K562 (cell line): Measurements from ENCODE around the gene MTF1. TPM values are rescaled to one million over a fixed set of nuclear protein-coding genes. Genes with fewer than 3 reads are reported as not detected.

Experiments
- ATAC-seq: fragments of 200-7000 bp; cut with Tn5 transposase; 3 replicates; pipeline ENCODE4 v1.9.1; 2020; ENCODE audit warnings: moderate library complexity
- BruUV-seq: library from RNA; stranded (reverse); fragments of 400-500 nt; replicated peaks from 2 replicates; lab custom pipeline; 2021; lab: Mats Ljungman, UMichigan
- CTCF ChIA-PET: fragments of 300-600 bp; formaldehyde crosslinking; extraction: SDS; loops from one replicate; lab custom pipeline; 2021; ENCODE audit warnings: low intra/inter-chr PET ratio; lab: Yijun Ruan, JAX
- POLR2A ChIA-PET: fragments of 300-600, 350-650 bp; sonication (Branson Sonifier 250); formaldehyde crosslinking; extraction: SDS; loops from one replicate; lab custom pipeline; 2021; ENCODE audit warnings: antibody characterized with exemption, inconsistent platforms; lab: Yijun Ruan, JAX
- DNase-seq, 4 experiments: peaks; one replicate each; pipeline versions ENCODE4 v3.0.0 to v3.0.0-alpha.2; 2011 to 2018; ENCODE audit warnings: low spot score in 3 of 4, mixed read lengths in 3 of 4; ENCODE audit errors: extremely low read depth in 1 of 4
- FAIRE-seq: peaks from 2 replicates; lab custom pipeline; 2011; peaks lifted over from hg19 to GRCh38; lab: Jason Lieb, UNC
- H2AFZ ChIP-seq: 2 replicates; pipeline ENCODE4 v1.6.0; 2011; ENCODE audit warnings: low read depth, low read length, control low read depth, inconsistent platforms
- H3K27ac ChIP-seq: fragments of 200-600 bp; 3 replicates; pipeline ENCODE4 v1.8.0; 2011; ENCODE audit warnings: low read depth, mild to moderate bottlenecking, control low read depth, inconsistent platforms, low read length, moderate library complexity, mixed read lengths; ENCODE audit errors: extremely low read depth
- H3K27me3 ChIP-seq, 2 experiments: fragments of 300-600 bp in 1 of 2; 2 replicates in 1 of 2; 3 replicates in 1 of 2; pipeline versions ENCODE4 v1.6.0 to v1.8.0; 2011; ENCODE audit warnings: inconsistent platforms in 2 of 2, low read length in 2 of 2, mild to moderate bottlenecking in 1 of 2, mixed read lengths in 1 of 2, moderate library complexity in 1 of 2; ENCODE audit not compliant: control insufficient read depth in 2 of 2, insufficient read depth in 2 of 2
- H3K36me3 ChIP-seq: fragments of 300-600 bp; 3 replicates; pipeline ENCODE4 v1.8.0; 2011; ENCODE audit warnings: mild to moderate bottlenecking, low read length, inconsistent platforms; ENCODE audit not compliant: control insufficient read depth, insufficient read depth
- H3K4me1 ChIP-seq, 2 experiments: fragments of 200-600 bp in 1 of 2; replicated peaks in 1 of 2; 2 replicates in 1 of 2; 3 replicates in 1 of 2; pipeline versions ENCODE4 v1.5.1 to v1.8.0; 2011; ENCODE audit warnings: inconsistent platforms in 2 of 2, low read length in 2 of 2, mild to moderate bottlenecking in 1 of 2, mixed read lengths in 1 of 2, moderate library complexity in 1 of 2; ENCODE audit not compliant: control insufficient read depth in 2 of 2, insufficient read depth in 2 of 2
- H3K4me2 ChIP-seq: 2 replicates; pipeline ENCODE4 v1.6.1; 2011; ENCODE audit warnings: low read length, control low read depth, inconsistent platforms, mixed read lengths; ENCODE audit not compliant: insufficient read depth
- H3K4me3 ChIP-seq: fragments of 200-600 bp; sonication (generic), shearing (Covaris generic); 2 replicates; pipeline ENCODE4 v1.5.1; 2016; ENCODE audit warnings: control low read depth, inconsistent platforms
- H3K79me2 ChIP-seq: fragments of 200-600 bp; 3 replicates; pipeline ENCODE4 v1.8.0; 2011; ENCODE audit warnings: low read length, inconsistent platforms; ENCODE audit not compliant: control insufficient read depth, insufficient read depth
- H3K9ac ChIP-seq, 2 experiments: 2 replicates each; pipeline versions ENCODE4 v1.6.0 to v1.6.1; 2011; ENCODE audit warnings: low read depth in 2 of 2, low read length in 2 of 2, control low read depth in 1 of 2, inconsistent platforms in 1 of 2, mild to moderate bottlenecking in 1 of 2, mixed read lengths in 1 of 2; ENCODE audit not compliant: insufficient read depth in 1 of 2
- H3K9me1 ChIP-seq: one replicate; pipeline ENCODE4 v1.6.0; 2011; ENCODE audit warnings: inconsistent platforms, mild to moderate bottlenecking, low read length, moderate library complexity; ENCODE audit not compliant: control insufficient read depth, insufficient read depth
- H3K9me3 ChIP-seq: replicated peaks from 2 replicates; pipeline ENCODE4 v1.5.1; 2011; ENCODE audit warnings: low read depth, low read length, inconsistent platforms; ENCODE audit not compliant: control insufficient read depth, insufficient read depth
- H4K20me1 ChIP-seq: replicated peaks from 2 replicates; pipeline ENCODE4 v1.6.1; 2011; ENCODE audit warnings: low read length, inconsistent platforms, mixed read lengths; ENCODE audit not compliant: control insufficient read depth, insufficient read depth
- GATAD2A ChIP-seq: fragments of 450-650 bp; IDR thresholded peaks from 2 replicates; pipeline ENCODE4 v1.6.1; 2017
- HOXB6 ChIP-seq: fragments of 250-450 bp; sonication (Bioruptor Pico); IDR thresholded peaks from 2 replicates; pipeline ENCODE4 v1.5.1; 2022; ENCODE audit warnings: mild to moderate bottlenecking, borderline replicate concordance
- MEIS2 ChIP-seq: fragments of 450-650 bp; IDR thresholded peaks from 2 replicates; pipeline ENCODE4 v1.6.1; 2014; ENCODE audit warnings: mild to moderate bottlenecking; ENCODE audit not compliant: partially characterized antibody
- NONO ChIP-seq, 2 experiments: fragments of 200-400 bp in 1 of 2; fragments of 450-650 bp in 1 of 2; formaldehyde crosslinking in 1 of 2; IDR thresholded peaks; 2 replicates each; pipeline ENCODE4 v1.6.1; 2017; ENCODE audit warnings: low read depth in 2 of 2, mild to moderate bottlenecking in 2 of 2, moderate library complexity in 2 of 2, low read length in 1 of 2
- PRMT5 ChIP-seq: sonication (generic); formaldehyde crosslinking; IDR thresholded peaks from 2 replicates; pipeline ENCODE4 v1.5.0; 2020; ENCODE audit warnings: missing genetic modification reagents
- RAD51 ChIP-seq: fragments of 450-650 bp; IDR thresholded peaks from 2 replicates; pipeline ENCODE4 v1.7.1; 2016; ENCODE audit warnings: low read depth, mild to moderate bottlenecking, borderline replicate concordance
- SMC3 ChIP-seq: conservative IDR thresholded peaks from 2 replicates; pipeline ENCODE4 v1.6.1; 2011; ENCODE audit warnings: low read depth, low read length, improper control_type of control experiment; ENCODE audit not compliant: insufficient read depth
- ZBTB7A ChIP-seq: IDR thresholded peaks from 2 replicates; pipeline ENCODE4 v1.6.1; 2011; ENCODE audit warnings: low read depth, mild to moderate bottlenecking, low read length, moderate library complexity, borderline replicate concordance; ENCODE audit not compliant: control insufficient read depth
- ZFP30 ChIP-seq: fragments of 250-450 bp; sonication (Bioruptor Pico); IDR thresholded peaks from 2 replicates; pipeline ENCODE4 v1.8.0; 2022; ENCODE audit warnings: moderate library complexity, mild to moderate bottlenecking, inconsistent platforms, borderline replicate concordance
- ZFX ChIP-seq: sonication (generic); formaldehyde crosslinking; IDR thresholded peaks from 2 replicates; pipeline ENCODE4 v1.8.0; 2022; ENCODE audit warnings: mild to moderate bottlenecking, missing genetic modification reagents, moderate library complexity
- ZNF431 ChIP-seq: sonication (generic); formaldehyde crosslinking; IDR thresholded peaks from 2 replicates; pipeline ENCODE4 v1.8.0; 2022; ENCODE audit warnings: mild to moderate bottlenecking, missing genetic modification reagents
- ZNF507 ChIP-seq: conservative IDR thresholded peaks from 2 replicates; pipeline ENCODE4 v1.6.1; 2017; ENCODE audit warnings: missing genetic modification characterization, missing compliant biosample characterization
- ZNF586 ChIP-seq: fragments of 450-650 bp; formaldehyde crosslinking; conservative IDR thresholded peaks from 2 replicates; pipeline ENCODE4 v1.4.0; 2020; ENCODE audit warnings: mild to moderate bottlenecking, moderate library complexity
- WGBS: fragments of 100-300 bp; shearing (Covaris generic); methylation state at CpG from one replicate; pipeline ENCODE4 v1.1.6; 2016; ENCODE audit warnings: low coverage, mixed read lengths; ENCODE audit not compliant: insufficient coverage; ENCODE audit errors: missing lambda C conversion rate; 5-methylcytosine and 5-hydroxymethylcytosine counted together
- in situ Hi-C: fragments of 300-500 bp; cut with MboI; formaldehyde crosslinking; loops from 4 replicates; pipeline ENCODE4 v1.15.0; 2018; ENCODE audit warnings: inconsistent platforms, mixed read lengths
- intact Hi-C: fragments of 100-400 bp; cut with micrococcal nuclease; formaldehyde crosslinking; loops from 2 replicates; pipeline ENCODE4 v1.14.2; 2022
- polyA plus RNA-seq, 8 experiments: library from polyadenylated mRNA; depleted of rRNA in 4 of 8; stranded (reverse) in 5 of 8; unstranded in 3 of 8; fragments of >200 nt; fragmentation: Nextera tagmentation in 2 of 8; fragmentation: Illumina TruSeq in 1 of 8; extraction: Ambion mirVana in 2 of 8; extraction: Trizol in 1 of 8; gene quantifications; 2 replicates each; pipeline versions ENCODE4 v1.2.1 to v1.2.3, GENCODE V29; 2011 to 2014; ENCODE audit warnings: inconsistent platforms in 1 of 8, missing spikeins in 1 of 8
- total RNA-seq, 7 experiments: library from RNA; depleted of rRNA in 6 of 7; stranded (reverse); fragments of >200 nt in 6 of 7; fragmentation: Illumina TruSeq in 2 of 7; extraction: Trizol in 2 of 7; gene quantifications; 2 replicates each; pipeline versions ENCODE4 v1.2.1 to v1.2.3, GENCODE V29; 2011 to 2021; ENCODE audit warnings: low replicate concordance in 1 of 7
- TF ChIP-seq, protein P1 (sequence below): sonication (generic); formaldehyde crosslinking; IDR thresholded peaks from 2 replicates; pipeline ENCODE4 v1.5.0; 2020; ENCODE audit warnings: missing genetic modification reagents

The MTF1 gene
- total and polyA plus RNA-seq, 9 of the 15 experiments (the other 6 are each of a cell fraction or from before 2014, with no cell fraction given), result 1.1 to 12.2 (median 4.3) TPM

DNA sequence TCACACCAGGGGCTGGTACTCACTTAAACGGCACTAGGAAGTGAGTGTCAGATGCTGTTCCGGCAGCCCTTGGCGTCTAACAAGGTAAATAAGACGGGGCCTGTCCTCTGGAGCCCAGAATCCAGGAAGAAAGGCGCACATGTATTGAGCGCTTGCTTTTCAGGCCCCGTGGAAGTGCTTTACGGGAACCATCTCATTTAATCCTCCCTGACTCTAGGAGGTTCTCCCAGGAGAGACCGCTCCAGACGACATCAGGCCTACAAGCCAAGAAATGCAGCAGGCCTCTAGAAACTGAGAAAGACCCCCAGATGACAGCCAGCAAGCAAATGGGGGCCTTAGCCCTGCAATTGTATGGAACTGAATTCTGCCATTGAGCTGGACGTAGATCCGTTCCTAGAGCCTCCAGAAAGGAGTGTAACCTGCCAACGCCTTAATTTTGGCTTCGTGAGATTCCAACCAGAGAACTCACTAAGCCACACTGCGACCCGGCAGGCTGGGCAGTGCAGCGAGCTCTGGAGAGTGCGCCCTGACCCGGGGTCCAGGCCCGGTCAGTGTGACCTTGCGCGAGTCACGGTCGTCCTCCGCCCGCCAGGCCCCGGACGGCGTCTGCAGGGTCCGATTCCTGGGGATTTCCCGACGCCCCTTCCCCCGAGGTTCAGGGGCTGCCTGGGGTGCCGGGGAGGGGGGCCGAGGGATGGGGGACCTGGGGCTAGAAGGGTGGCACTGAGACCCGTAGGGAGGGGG, 66.3 kb downstream of the MTF1 start:
- Histone ChIP-seq H3K4me3 (no peak overlapping the region), H2AFZ (no peak overlapping the region), H3K36me3 (no peaks in the 10 kb centered on the region)
- no peak for DNase-seq
- BruUV-seq, result no TSS peak
- TF ChIP-seq GATAD2A, result no peak
- TF ChIP-seq ZBTB7A, result peak; percentile 8; the same call in 1 of the 2 replicates
- TF ChIP-seq NONO (IDR thresholded peaks at IDR 0.05; ENCODE audit: low read depth in 2 of 2, low read length in 1 of 2), result no peak
- TF ChIP-seq, all 486 proteins: peak for 1
- Histone ChIP-seq H3K4me2 (no peak overlapping the region; the same call in 1 of the 2 replicates), H3K9me3 (no peaks in the 10 kb centered on the region), H3K4me1 (peaks cover 0 to 24% of the 10 kb centered on the region in 2 experiments; a peak in 3 of 5 replicates), H4K20me1 (peaks cover 20% of the 10 kb centered on the region), H3K9me1 (no peaks in the 10 kb centered on the region), H3K27ac (no peak overlapping the region), H3K9ac (no peak overlapping the region), H3K27me3 (peaks cover 22 to 50% of the 10 kb centered on the region in 2 experiments), H3K79me2 (no peaks in the 10 kb centered on the region)
- no peak for ATAC-seq
- intact Hi-C loops (no loop called here), in situ Hi-C loops (no loop called here)
- FAIRE-seq, result peak; percentile 64
- CTCF ChIA-PET, result no interaction called here
- 56% methylated on average over 22 of the region's 36 CpGs for WGBS
- POLR2A ChIA-PET, result no interaction called here

DNA sequence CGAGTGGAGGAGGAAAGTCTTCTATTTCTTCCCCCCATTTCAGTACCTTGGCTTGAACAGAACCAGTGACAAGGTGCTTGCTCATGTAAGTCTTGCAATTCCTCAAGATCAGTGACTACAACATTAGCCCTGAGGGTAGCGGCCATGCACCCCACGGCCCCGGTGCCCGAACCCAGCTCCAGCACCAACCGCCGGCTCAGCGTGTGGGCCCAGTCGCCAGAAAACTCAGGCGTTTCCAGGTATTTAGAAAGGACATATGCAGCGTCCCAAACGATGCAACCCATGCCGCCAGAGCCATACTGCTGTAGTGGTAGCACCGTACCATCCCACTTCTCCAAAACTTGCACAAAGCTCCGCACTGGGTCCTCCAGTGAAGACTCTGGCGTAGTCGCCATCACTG, 76.9 kb downstream of the MTF1 start:
- no peak overlapping the region for H3K4me2 ChIP-seq
- intact Hi-C loops, result no loop called here
- POLR2A ChIA-PET, result interaction anchor here (0.6 to 1.5 kb wide), 3 partner anchors 15 to 1682 kb away, joined by 3 to 5 read pairs (median 4); partner anchors contain the start of genes C1orf122 and YRDC
- TF ChIP-seq ZNF431 (CRISPR knock-in tag) (no peak), ZNF586 (CRISPR knock-in tag) (no peak), SMC3 (no peak), RAD51 (no peak), MEIS2 (no peak), ZFX (CRISPR knock-in tag) (no peak), HOXB6 (CRISPR knock-in tag) (no peak), ZFP30 (no peak), ZNF507 (tag) (no peak), PRMT5 (no peak)
- TF ChIP-seq, protein P1, sequence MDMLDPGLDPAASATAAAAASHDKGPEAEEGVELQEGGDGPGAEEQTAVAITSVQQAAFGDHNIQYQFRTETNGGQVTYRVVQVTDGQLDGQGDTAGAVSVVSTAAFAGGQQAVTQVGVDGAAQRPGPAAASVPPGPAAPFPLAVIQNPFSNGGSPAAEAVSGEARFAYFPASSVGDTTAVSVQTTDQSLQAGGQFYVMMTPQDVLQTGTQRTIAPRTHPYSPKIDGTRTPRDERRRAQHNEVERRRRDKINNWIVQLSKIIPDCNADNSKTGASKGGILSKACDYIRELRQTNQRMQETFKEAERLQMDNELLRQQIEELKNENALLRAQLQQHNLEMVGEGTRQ (CRISPR knock-in tag), result no peak
- TF ChIP-seq, all 486 proteins: peak for 0
- peaks cover 28 to 31% of the 10 kb centered on the region in 2 experiments; a peak in 4 of 5 replicates for H3K27me3 ChIP-seq
- no TSS peak for BruUV-seq
- H3K4me3 ChIP-seq, result no peak overlapping the region
- H2AFZ ChIP-seq, result no peak overlapping the region
- FAIRE-seq, result no peak
- DNase-seq, result no peak
- WGBS, result 2% methylated on average over 17 of the region's 17 CpGs
- H3K9me1 ChIP-seq, result no peaks in the 10 kb centered on the region
- H3K9ac ChIP-seq, result no peak overlapping the region
- ATAC-seq, result no peak
- no peak overlapping the region for H3K27ac ChIP-seq
- peaks cover 0 to 3% of the 10 kb centered on the region in 2 experiments; a peak in 1 of 5 replicates for H3K4me1 ChIP-seq
- CTCF ChIA-PET, result no interaction called here
- no peaks in the 10 kb centered on the region for H3K36me3 ChIP-seq
- H3K79me2 ChIP-seq, result no peaks in the 10 kb centered on the region
- H3K9me3 ChIP-seq, result no peaks in the 10 kb centered on the region
- in situ Hi-C loops, result no loop called here
- H4K20me1 ChIP-seq, result peaks cover 4% of the 10 kb centered on the region; the same call in 1 of the 2 replicates
